Measurements from ENCODE around the gene MB. TPM values are rescaled to one million over a fixed set of nuclear protein-coding genes. Genes with fewer than 3 reads are reported as not detected.

The MB gene
- total and polyA plus RNA-seq, 2 experiments from 2014 or later = not detected

GRCh38 chr22:35608088-35608487 lies 9.0 kb downstream of the MB start:
- H3K27ac ChIP-seq (ENCODE audit: low read depth) = no peak overlapping the region
- H3K27me3 Mint-ChIP-seq (ENCODE audit: insufficient read depth, low read depth, poor library complexity) = peaks cover 9% of the 10 kb centered on the region
- H3K4me1 ChIP-seq (ENCODE audit: insufficient read depth) = no peaks in the 10 kb centered on the region
- H3K36me3 ChIP-seq (ENCODE audit: insufficient read depth) = no peaks in the 10 kb centered on the region
- H3K27ac Mint-ChIP-seq = no peak overlapping the region
- no peak overlapping the region for H3K4me3 Mint-ChIP-seq
- H3K79me2 ChIP-seq (replicated peaks; ENCODE audit: insufficient read depth) = no peaks in the 10 kb centered on the region
- H3K27me3 ChIP-seq (ENCODE audit: insufficient read depth) = no peaks in the 10 kb centered on the region
- no peak overlapping the region for H3K4me2 ChIP-seq
- DNase-seq (ENCODE audit: low spot score) (no peak), ATAC-seq (no peak)
- no peaks in the 10 kb centered on the region for H3F3A ChIP-seq (replicated peaks; ENCODE audit: low read depth)
- no peaks in the 10 kb centered on the region for H3K9me3 Mint-ChIP-seq
- TF ChIP-seq EZH2phosphoT487 (IDR thresholded peaks at IDR 0.05; ENCODE audit: unreplicated experiment) (no peak), ETS1 (IDR thresholded peaks at IDR 0.05) (no peak), CTCF (conservative IDR thresholded peaks at IDR 0.05; ENCODE audit: low read depth in 2 of 2) (no peak), STAT1 (IDR thresholded peaks at IDR 0.05; ENCODE audit: unreplicated experiment) (no peak), ZNF114 (CRISPR knock-in tag; IDR thresholded peaks at IDR 0.05) (no peak), ZNF331 (CRISPR knock-in tag; IDR thresholded peaks at IDR 0.05; ENCODE audit: low read depth) (no peak), CREB1 (CRISPR knock-in tag; IDR thresholded peaks at IDR 0.05; ENCODE audit: low read depth) (no peak), POLR2AphosphoS5 (IDR thresholded peaks at IDR 0.05; ENCODE audit: low read depth) (no peak), REST (IDR thresholded peaks at IDR 0.05; ENCODE audit: unreplicated experiment) (no peak), EZH2 (IDR thresholded peaks at IDR 0.05; ENCODE audit: low read depth, unreplicated experiment) (no peak), NANOG (IDR thresholded peaks at IDR 0.05; ENCODE audit: borderline replicate concordance) (no peak), JUNB (IDR thresholded peaks at IDR 0.05; ENCODE audit: unreplicated experiment) (no peak)
- TF ChIP-seq, protein P1, sequence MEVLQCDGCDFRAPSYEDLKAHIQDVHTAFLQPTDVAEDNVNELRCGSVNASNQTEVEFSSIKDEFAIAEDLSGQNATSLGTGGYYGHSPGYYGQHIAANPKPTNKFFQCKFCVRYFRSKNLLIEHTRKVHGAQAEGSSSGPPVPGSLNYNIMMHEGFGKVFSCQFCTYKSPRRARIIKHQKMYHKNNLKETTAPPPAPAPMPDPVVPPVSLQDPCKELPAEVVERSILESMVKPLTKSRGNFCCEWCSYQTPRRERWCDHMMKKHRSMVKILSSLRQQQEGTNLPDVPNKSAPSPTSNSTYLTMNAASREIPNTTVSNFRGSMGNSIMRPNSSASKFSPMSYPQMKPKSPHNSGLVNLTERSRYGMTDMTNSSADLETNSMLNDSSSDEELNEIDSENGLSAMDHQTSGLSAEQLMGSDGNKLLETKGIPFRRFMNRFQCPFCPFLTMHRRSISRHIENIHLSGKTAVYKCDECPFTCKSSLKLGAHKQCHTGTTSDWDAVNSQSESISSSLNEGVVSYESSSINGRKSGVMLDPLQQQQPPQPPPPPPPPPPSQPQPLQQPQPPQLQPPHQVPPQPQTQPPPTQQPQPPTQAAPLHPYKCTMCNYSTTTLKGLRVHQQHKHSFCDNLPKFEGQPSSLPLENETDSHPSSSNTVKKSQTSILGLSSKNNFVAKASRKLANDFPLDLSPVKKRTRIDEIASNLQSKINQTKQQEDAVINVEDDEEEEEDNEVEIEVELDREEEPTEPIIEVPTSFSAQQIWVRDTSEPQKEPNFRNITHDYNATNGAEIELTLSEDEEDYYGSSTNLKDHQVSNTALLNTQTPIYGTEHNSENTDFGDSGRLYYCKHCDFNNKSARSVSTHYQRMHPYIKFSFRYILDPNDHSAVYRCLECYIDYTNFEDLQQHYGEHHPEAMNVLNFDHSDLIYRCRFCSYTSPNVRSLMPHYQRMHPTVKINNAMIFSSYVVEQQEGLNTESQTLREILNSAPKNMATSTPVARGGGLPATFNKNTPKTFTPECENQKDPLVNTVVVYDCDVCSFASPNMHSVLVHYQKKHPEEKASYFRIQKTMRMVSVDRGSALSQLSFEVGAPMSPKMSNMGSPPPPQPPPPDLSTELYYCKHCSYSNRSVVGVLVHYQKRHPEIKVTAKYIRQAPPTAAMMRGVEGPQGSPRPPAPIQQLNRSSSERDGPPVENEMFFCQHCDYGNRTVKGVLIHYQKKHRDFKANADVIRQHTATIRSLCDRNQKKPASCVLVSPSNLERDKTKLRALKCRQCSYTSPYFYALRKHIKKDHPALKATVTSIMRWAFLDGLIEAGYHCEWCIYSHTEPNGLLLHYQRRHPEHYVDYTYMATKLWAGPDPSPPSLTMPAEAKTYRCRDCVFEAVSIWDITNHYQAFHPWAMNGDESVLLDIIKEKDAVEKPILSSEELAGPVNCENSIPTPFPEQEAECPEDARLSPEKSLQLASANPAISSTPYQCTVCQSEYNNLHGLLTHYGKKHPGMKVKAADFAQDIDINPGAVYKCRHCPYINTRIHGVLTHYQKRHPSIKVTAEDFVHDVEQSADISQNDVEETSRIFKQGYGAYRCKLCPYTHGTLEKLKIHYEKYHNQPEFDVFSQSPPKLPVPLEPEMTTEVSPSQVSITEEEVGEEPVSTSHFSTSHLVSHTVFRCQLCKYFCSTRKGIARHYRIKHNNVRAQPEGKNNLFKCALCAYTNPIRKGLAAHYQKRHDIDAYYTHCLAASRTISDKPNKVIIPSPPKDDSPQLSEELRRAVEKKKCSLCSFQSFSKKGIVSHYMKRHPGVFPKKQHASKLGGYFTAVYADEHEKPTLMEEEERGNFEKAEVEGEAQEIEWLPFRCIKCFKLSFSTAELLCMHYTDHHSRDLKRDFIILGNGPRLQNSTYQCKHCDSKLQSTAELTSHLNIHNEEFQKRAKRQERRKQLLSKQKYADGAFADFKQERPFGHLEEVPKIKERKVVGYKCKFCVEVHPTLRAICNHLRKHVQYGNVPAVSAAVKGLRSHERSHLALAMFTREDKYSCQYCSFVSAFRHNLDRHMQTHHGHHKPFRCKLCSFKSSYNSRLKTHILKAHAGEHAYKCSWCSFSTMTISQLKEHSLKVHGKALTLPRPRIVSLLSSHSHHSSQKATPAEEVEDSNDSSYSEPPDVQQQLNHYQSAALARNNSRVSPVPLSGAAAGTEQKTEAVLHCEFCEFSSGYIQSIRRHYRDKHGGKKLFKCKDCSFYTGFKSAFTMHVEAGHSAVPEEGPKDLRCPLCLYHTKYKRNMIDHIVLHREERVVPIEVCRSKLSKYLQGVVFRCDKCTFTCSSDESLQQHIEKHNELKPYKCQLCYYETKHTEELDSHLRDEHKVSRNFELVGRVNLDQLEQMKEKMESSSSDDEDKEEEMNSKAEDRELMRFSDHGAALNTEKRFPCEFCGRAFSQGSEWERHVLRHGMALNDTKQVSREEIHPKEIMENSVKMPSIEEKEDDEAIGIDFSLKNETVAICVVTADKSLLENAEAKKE (CRISPR knock-in tag; IDR thresholded peaks at IDR 0.05) = no peak
- no peaks in the 10 kb centered on the region for H4K20me1 ChIP-seq (replicated peaks; ENCODE audit: insufficient read depth)
- H3K4me3 ChIP-seq = no peak overlapping the region
- H3K9me2 ChIP-seq (ENCODE audit: insufficient read depth) = no peaks in the 10 kb centered on the region
- 0 out of 3 replicates have a peak, but pooled peaks cover 2% of the 10 kb centered on the region for H3K4me1 Mint-ChIP-seq
- no peak overlapping the region for H2AFZ ChIP-seq
- H3K36me3 Mint-ChIP-seq (ENCODE audit: low read depth) = no peaks in the 10 kb centered on the region
